GM19193 (cell line): ENCODE data around the gene POGLUT3.

ENCODE experiments used
- POLR2A ChIP-seq: IDR thresholded peaks from 4 replicates; pipeline ENCODE4 v1.6.1; 2011; ENCODE audit not compliant: insufficient read depth, insufficient read length; ENCODE audit errors: extremely low read depth

The POGLUT3 gene

DNA sequence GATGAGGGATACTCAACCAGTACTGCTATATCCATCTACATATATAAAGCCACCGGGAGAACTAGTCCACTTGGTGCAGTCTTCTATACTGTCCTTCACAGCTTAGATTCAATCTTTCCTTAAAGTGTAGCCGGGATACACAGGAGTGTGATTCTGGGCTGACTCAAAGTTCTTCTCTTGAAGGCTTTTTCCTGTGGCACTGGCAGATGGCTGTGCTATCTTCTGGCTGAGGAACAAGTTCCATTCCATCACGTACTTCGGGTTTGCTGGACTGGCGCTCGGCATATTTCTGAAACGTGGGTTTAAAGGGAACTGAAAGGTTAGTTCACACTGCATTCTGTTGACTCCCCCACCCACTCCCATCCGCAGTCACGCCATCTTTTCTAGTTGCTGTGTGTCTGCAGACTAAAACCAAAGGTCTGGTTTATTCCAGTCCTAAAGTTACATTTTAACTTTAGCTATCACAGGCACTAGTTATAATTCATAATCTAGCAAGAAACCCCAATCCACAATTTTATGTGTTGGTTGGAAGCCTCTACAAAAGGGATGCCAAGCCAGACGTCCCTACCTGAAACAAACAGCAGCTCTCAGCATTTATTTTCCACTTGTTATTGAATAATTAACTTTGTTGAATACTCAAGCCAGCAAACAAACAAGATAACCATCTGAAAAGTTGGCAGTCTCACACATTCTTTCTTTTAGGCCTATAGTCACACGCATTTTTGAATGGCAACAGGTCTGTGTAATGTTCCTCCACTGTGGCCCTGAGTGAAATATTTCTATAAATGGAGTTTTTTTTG is 23.3 kb downstream of the POGLUT3 start:
- no peak for TF ChIP-seq POLR2A

- no peak for TF ChIP-seq POLR2A
These were observed 25.5 kb downstream of the POGLUT3 start for GRCh38 chr11:108472681-108473080.

DNA sequence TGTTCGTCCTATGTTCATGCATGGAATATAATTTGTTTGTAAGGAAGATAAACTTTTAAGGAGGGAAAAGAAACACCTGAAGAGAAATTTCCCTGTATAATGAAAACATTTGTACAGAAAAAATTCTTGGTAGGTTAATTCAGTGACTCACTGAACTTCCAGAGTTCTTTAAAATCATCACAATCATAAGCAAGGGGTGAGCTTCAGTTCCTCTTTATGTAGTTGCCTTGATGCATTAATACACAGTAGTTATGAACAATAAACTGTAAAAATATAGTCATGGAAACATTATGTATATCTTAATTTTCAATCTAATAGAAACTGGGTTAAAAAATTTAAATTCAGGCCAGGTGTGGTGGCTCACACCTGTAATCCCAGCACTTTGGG is 29.7 kb downstream of the POGLUT3 start:
- no peak for TF ChIP-seq POLR2A

DNA sequence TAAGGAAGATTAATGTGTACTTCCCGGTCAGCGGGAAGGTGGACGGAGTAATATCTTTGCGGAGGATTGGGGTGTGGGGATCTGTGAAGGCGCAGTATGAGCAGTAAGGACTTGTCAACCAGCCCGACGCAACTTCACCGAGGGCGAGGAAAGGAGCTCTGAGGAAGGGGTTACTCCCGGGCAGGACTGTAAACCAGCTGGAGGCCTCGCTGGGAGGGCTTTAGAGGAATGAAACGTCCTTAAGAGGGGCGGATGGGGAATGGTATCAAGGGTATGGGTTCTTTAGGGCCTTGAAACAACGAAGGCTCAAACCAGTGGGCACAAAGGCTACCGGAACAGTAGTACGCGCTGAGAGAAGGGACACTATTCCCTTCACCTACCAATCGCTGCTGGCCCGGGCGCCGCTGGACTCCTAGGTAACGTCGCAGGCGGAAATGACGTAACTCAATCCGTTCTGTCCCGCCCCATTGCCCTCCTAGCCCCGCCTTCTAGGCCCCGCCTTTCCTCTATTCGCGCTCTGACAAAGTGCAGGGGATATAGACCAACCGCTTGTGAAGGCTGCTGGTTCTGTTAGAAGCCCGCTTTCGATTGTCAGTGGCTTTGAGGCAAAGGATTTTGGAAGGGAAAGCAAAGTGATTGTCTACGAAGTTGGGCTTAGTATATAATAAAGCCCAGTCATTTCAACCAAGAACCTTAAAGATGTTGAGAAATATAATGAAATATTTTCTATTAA is 30.9 kb downstream of the POGLUT3 start, which contains the start of gene C11orf65:
Gene C11orf65, minus strand, starts transcription at position 439 of the 733 bp plus-strand sequence. CDS start 5,970 bp downstream, outside the sequence.
- peak; percentile 92 for TF ChIP-seq POLR2A

- TF ChIP-seq POLR2A, result no peak
These were observed 31.8 kb downstream of the POGLUT3 start for GRCh38 chr11:108466405-108466804.

- no peak for TF ChIP-seq POLR2A
These were observed 44.9 kb downstream of the POGLUT3 start for GRCh38 chr11:108453207-108453835.
